HG03469 (cell line): Measurements from ENCODE around the gene CTF1.
A peak's percentile ranks its signal among the peaks of the same experiment; 100 is the strongest.
"Not testable (repeated sequence)": the region's sequence is repeated elsewhere in the genome, so short reads cannot be mapped to it uniquely, and the experiment has no call there.

Source experiments
- ATAC-seq: cut with Tn5 transposase; IDR thresholded peaks from one replicate; pipeline ENCODE4 v1.9.1; 2021; ENCODE audit warnings: mild to moderate bottlenecking, moderate library complexity, moderate number of reproducible peaks; ENCODE audit not compliant: unreplicated experiment

Gene CTF1

GRCh38 chr16:30927789-30928378 is 31.5 kb downstream of the CTF1 start:
- no peak for ATAC-seq

- ATAC-seq = no peak
These were observed 32.0 kb downstream of the CTF1 start for GRCh38 chr16:30928390-30928789.

- no peak for ATAC-seq
These were observed 32.8 kb downstream of the CTF1 start for GRCh38 chr16:30929167-30929566.

GRCh38 chr16:30930160-30930571 is 33.8 kb downstream of the CTF1 start:
- ATAC-seq = no peak

- no peak for ATAC-seq
These were observed 34.7 kb downstream of the CTF1 start for GRCh38 chr16:30931068-30931650.

- ATAC-seq = no peak
These were observed 38.6 kb downstream of the CTF1 start for GRCh38 chr16:30934827-30935557.

GRCh38 chr16:30937692-30938091 is 41.3 kb downstream of the CTF1 start:
- ATAC-seq = no peak

GRCh38 chr16:30939571-30939970 is 43.2 kb downstream of the CTF1 start:
- ATAC-seq = not testable (repeated sequence)

- ATAC-seq = no peak
These were observed 45.4 kb downstream of the CTF1 start for GRCh38 chr16:30941600-30942425.

GRCh38 chr16:30942426-30942806 is 46.0 kb downstream of the CTF1 start:
- ATAC-seq = no peak

- no peak for ATAC-seq
These were observed 47.9 kb downstream of the CTF1 start for GRCh38 chr16:30944352-30944751.

- ATAC-seq = no peak
These were observed 50.5 kb downstream of the CTF1 start for GRCh38 chr16:30946671-30947540.

GRCh38 chr16:30947541-30947858 is 51.1 kb downstream of the CTF1 start:
- no peak for ATAC-seq

GRCh38 chr16:30947859-30948666 is 51.6 kb downstream of the CTF1 start:
- ATAC-seq = no peak

- ATAC-seq = no peak
These were observed 52.5 kb downstream of the CTF1 start, which contains the start of gene ORAI3 for GRCh38 chr16:30948667-30949649. Gene ORAI3, plus strand, starts transcription at chr16:30949068. Its CDS starts 222 bp downstream, at chr16:30949290.

- ATAC-seq = peak; percentile 37
These were observed 53.5 kb downstream of the CTF1 start for GRCh38 chr16:30949650-30950515.

- ATAC-seq = no peak
These were observed 54.2 kb downstream of the CTF1 start for GRCh38 chr16:30950516-30951065.
